Hepatocyte (in vitro differentiated cells): ENCODE results near the gene FAM20C. TPM values are rescaled to one million over a fixed set of nuclear protein-coding genes. Genes with fewer than 3 reads are reported as not detected.

Experiments
- DNase-seq: peaks from one replicate; pipeline ENCODE4 v3.0.0-alpha.2; 2016; ENCODE audit warnings: low spot score
- H2AFZ ChIP-seq: fragments of 200-600 bp; sonication (generic); 2 replicates; pipeline ENCODE4 v1.6.0; 2016; ENCODE audit warnings: antibody characterized with exemption, mild to moderate bottlenecking
- H3K27ac ChIP-seq: fragments of 200-600 bp; sonication (generic); 2 replicates; pipeline ENCODE4 v1.5.1; 2016; ENCODE audit warnings: mild to moderate bottlenecking
- H3K27me3 ChIP-seq: fragments of 200-600 bp; sonication (generic); 2 replicates; pipeline ENCODE4 v1.6.1; 2016
- H3K36me3 ChIP-seq: fragments of 200-600 bp; sonication (generic); replicated peaks from 2 replicates; pipeline ENCODE4 v1.5.1; 2016; ENCODE audit warnings: low read depth; ENCODE audit not compliant: insufficient read depth
- H3K4me1 ChIP-seq: fragments of 200-600 bp; sonication (generic); 2 replicates; pipeline ENCODE4 v1.5.1; 2016; ENCODE audit warnings: mild to moderate bottlenecking, moderate library complexity; ENCODE audit not compliant: insufficient read depth
- H3K4me2 ChIP-seq: fragments of 200-600 bp; sonication (generic); 2 replicates; pipeline ENCODE4 v1.6.0; 2016
- H3K4me3 ChIP-seq: fragments of 200-600 bp; sonication (generic); 2 replicates; pipeline ENCODE4 v1.5.1; 2016; ENCODE audit warnings: mild to moderate bottlenecking
- H3K79me2 ChIP-seq: fragments of 200-600 bp; sonication (generic); 2 replicates; pipeline ENCODE4 v1.6.0; 2017; ENCODE audit warnings: mild to moderate bottlenecking
- H3K9me2 ChIP-seq: fragments of 200-600 bp; sonication (generic); replicated peaks from 2 replicates; pipeline ENCODE4 v1.6.0; 2017; ENCODE audit warnings: mild to moderate bottlenecking; ENCODE audit not compliant: insufficient read depth
- H3K9me3 ChIP-seq: fragments of 200-600 bp; sonication (generic); 2 replicates; pipeline ENCODE4 v1.5.1; 2016; ENCODE audit warnings: low read depth, mild to moderate bottlenecking
- H4K20me1 ChIP-seq: fragments of 200-600 bp; sonication (generic); 2 replicates; pipeline ENCODE4 v1.6.0; 2016; ENCODE audit warnings: mild to moderate bottlenecking; ENCODE audit not compliant: insufficient read depth, poor library complexity, severe bottlenecking
- EZH2 ChIP-seq: fragments of 200-600 bp; sonication (generic); IDR thresholded peaks from 2 replicates; pipeline ENCODE4 v1.6.1; 2016; ENCODE audit warnings: antibody characterized with exemption, mild to moderate bottlenecking, borderline replicate concordance
- EZH2phosphoT487 ChIP-seq: fragments of 200-600 bp; sonication (generic); IDR thresholded peaks from one replicate; pipeline ENCODE4 v1.6.1; 2018; ENCODE audit warnings: antibody characterized with exemption, mild to moderate bottlenecking, low read depth, moderate library complexity; ENCODE audit not compliant: unreplicated experiment, severe bottlenecking
- WGBS: methylation state at CpG from one replicate; pipeline ENCODE4 v1.1.6; 2016; ENCODE audit warnings: low lambda C conversion rate; ENCODE audit errors: missing lambda C conversion rate; 5-methylcytosine and 5-hydroxymethylcytosine counted together
- polyA plus RNA-seq: library from polyadenylated mRNA; unstranded; fragments of >200 nt; fragmentation: Nextera tagmentation; extraction: Ambion mirVana; gene quantifications from 2 replicates; pipeline ENCODE4 v1.2.1, GENCODE V29; 2016
- total RNA-seq: library from RNA; depleted of rRNA; stranded (reverse); fragments of >200 nt; gene quantifications from 2 replicates; pipeline ENCODE4 v1.2.3, GENCODE V29; 2014
- TF ChIP-seq, protein P1 (sequence below): fragments of 200-600 bp; sonication (generic); IDR thresholded peaks from 2 replicates; pipeline ENCODE4 v1.5.1; 2016; ENCODE audit warnings: antibody characterized with exemption, mild to moderate bottlenecking; ENCODE audit not compliant: poor library complexity

FAM20C gene
- total and polyA plus RNA-seq, 2 experiments from 2014 or later = 24.4 to 42.5 TPM

DNA sequence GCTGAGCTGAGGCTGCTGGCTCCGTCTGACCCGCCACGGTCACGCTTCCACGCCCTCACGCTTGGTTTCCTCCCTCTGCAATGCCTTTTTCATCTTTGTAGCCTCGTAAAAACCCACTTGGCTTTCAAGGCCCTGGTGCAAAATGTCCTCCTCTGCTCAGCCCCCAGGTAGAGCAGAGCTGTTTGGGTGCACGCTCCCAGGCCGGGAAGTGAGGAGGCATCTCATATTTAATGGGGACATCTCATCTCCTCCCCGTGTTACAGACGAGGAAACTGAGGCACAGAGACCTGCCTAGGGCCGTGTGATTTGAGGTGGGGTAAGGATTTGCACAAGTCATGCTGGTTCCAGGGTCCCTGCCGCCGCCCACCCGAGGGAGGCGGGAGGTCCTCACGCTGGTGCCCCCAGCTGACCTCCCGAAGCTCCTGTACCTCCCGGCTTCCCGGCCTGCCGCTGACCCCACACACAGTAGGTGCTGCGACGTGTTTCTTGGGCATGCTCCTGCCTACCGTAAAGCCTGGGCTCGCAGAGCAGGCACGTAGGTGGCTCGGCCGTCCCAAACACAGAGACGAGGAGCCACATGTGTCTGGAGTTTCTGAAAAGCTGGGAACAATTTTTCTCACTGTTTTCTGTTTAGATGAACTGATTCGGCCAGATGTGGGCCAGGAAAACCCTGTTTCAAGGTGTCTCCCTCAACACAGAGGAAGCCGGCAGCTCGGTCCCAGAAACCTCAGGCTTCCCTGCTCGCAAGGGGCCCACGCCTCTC, 109.1 kb downstream of the FAM20C start:
- no peak overlapping the region for H3K27ac ChIP-seq
- H3K4me3 ChIP-seq = no peak overlapping the region
- H3K36me3 ChIP-seq = no peaks in the 10 kb centered on the region
- TF ChIP-seq, protein P1, sequence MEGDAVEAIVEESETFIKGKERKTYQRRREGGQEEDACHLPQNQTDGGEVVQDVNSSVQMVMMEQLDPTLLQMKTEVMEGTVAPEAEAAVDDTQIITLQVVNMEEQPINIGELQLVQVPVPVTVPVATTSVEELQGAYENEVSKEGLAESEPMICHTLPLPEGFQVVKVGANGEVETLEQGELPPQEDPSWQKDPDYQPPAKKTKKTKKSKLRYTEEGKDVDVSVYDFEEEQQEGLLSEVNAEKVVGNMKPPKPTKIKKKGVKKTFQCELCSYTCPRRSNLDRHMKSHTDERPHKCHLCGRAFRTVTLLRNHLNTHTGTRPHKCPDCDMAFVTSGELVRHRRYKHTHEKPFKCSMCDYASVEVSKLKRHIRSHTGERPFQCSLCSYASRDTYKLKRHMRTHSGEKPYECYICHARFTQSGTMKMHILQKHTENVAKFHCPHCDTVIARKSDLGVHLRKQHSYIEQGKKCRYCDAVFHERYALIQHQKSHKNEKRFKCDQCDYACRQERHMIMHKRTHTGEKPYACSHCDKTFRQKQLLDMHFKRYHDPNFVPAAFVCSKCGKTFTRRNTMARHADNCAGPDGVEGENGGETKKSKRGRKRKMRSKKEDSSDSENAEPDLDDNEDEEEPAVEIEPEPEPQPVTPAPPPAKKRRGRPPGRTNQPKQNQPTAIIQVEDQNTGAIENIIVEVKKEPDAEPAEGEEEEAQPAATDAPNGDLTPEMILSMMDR = no peak
- no peak for TF ChIP-seq EZH2phosphoT487
- TF ChIP-seq EZH2 = no peak
- H4K20me1 ChIP-seq = no peaks in the 10 kb centered on the region
- no peaks in the 10 kb centered on the region for H3K79me2 ChIP-seq
- H3K9me3 ChIP-seq = no peaks in the 10 kb centered on the region
- no peak overlapping the region for H3K4me2 ChIP-seq
- DNase-seq = no peak
- no peak overlapping the region for H2AFZ ChIP-seq
- no peaks in the 10 kb centered on the region for H3K4me1 ChIP-seq
- WGBS = 80% methylated on average over 32 of the region's 34 CpGs
- no peaks in the 10 kb centered on the region for H3K9me2 ChIP-seq
- H3K27me3 ChIP-seq = no peaks in the 10 kb centered on the region

DNA sequence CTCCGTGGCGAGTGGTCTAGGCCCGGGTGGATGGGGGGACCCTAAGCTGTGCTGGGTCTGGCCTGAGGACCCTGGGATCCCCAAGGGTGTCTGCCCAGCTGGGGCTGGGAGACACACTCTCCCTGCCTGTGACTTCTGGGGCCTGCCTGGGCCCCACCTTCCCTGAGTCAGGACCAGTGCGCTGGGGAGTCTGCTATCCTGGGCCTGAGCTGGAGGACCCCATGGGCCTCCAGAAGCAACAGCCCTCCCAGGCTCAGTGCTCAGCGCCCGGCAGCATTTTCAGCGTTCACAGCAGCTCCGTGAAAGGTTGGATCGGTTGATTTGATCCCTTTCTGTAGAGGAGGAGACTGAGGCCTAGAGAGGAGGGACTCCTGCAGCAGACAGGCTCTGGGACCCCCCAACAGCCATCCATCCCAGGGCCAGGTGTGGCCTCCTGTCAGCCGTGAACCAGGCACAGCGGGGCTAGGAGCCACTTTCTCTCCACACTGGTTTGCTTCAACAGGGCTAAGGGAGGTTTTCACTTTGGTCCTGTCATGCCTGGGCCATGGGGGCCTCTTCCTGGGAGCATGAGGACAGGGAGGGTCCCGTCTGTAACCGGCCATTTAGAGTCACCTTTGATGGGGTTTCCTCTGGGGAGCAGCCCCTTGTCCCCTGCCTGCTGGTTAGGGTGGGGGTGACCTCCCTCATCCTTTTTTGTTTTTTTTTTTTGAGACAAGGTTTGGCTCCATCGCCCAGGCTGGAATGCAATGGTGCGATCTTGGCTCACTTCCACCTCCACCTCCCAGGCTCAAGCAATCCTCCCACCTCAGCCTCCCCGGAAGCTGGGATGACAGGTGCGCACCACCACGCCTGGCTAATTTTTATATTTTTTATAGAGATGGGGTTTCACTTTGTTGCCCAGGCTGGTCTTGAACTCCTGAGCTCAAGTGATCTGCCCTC, 110.0 kb downstream of the FAM20C start:
- Histone ChIP-seq H4K20me1 (no peaks in the 10 kb centered on the region), H3K27ac (no peak overlapping the region)
- WGBS = 90% methylated on average over 18 of the region's 18 CpGs

DNA sequence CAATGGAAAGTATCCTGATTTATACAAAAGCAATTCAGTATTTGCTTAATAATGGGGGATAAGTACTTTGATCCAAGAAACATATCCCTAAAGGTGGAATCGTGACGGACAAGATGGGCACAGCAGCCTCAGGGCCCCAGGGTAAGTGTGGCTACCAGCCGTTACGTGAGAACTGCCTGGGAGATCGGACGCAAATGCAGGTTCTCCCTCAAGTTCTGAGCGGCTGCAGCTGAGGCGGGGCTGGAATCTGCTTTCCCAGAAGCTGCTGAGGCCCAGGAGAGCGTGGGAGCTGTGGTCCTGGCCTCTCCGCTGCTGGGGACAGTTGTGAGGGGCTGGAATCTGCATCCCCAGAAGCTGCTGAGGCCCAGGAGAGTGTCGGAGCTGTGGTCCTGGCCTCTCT, 111.1 kb downstream of the FAM20C start:
- Histone ChIP-seq H3K9me2 (no peaks in the 10 kb centered on the region), H3K27ac (no peak overlapping the region), H3K4me3 (no peak overlapping the region), H3K9me3 (no peaks in the 10 kb centered on the region), H3K79me2 (no peaks in the 10 kb centered on the region), H4K20me1 (no peaks in the 10 kb centered on the region), H3K4me1 (no peaks in the 10 kb centered on the region), H2AFZ (no peak overlapping the region), H3K27me3 (no peaks in the 10 kb centered on the region), H3K36me3 (no peaks in the 10 kb centered on the region), H3K4me2 (no peak overlapping the region)
- no peak for DNase-seq
- WGBS = 80% methylated on average over 11 of the region's 11 CpGs
- TF ChIP-seq EZH2phosphoT487 (no peak), EZH2 (no peak)
- TF ChIP-seq, protein P1 = no peak

More for the DNA sequence above, 110.0 kb downstream of the FAM20C start:
- Histone ChIP-seq H3K36me3 (no peaks in the 10 kb centered on the region), H3K9me2 (no peaks in the 10 kb centered on the region), H3K4me3 (no peak overlapping the region), H3K27me3 (no peaks in the 10 kb centered on the region), H3K79me2 (no peaks in the 10 kb centered on the region), H3K4me2 (no peak overlapping the region), H2AFZ (no peak overlapping the region), H3K4me1 (no peaks in the 10 kb centered on the region), H3K9me3 (no peaks in the 10 kb centered on the region)
- TF ChIP-seq, protein P1 = no peak
- TF ChIP-seq EZH2phosphoT487 = no peak
- no peak for TF ChIP-seq EZH2
- no peak for DNase-seq
